Activated T-helper 1 cell treated with anti-CD3 and anti-CD28 coated beads, Interleukin-12 subunit alpha, Interleukin-12 subunit beta, Interleukin-2, Interleukin-4 antibody, amounts not matched to agents 30 ng/mL and 10 ng/mL and 1 ng/mL, durations not matched to agents 14 hours and 24 hours and 36 hours (primary cell): ENCODE measurements around the gene CAPZB. TPM values are rescaled to one million over a fixed set of nuclear protein-coding genes. Genes with fewer than 3 reads are reported as not detected.
A peak's percentile ranks its signal among the peaks of the same experiment; 100 is the strongest.

Experiments used
- DNase-seq: peaks from one replicate; pipeline ENCODE4 v3.0.0; 2021; ENCODE audit warnings: low spot score
- H3K27ac Mint-ChIP-seq: one replicate; pipeline ENCODE4 v1.8.0; 2021; ENCODE audit warnings: mild to moderate bottlenecking, mixed read lengths
- H3K27me3 Mint-ChIP-seq: one replicate; pipeline ENCODE4 v1.8.0; 2022; ENCODE audit warnings: mild to moderate bottlenecking, moderate library complexity, mixed read lengths; ENCODE audit not compliant: insufficient read depth
- H3K36me3 Mint-ChIP-seq: one replicate; pipeline ENCODE4 v1.8.0; 2021; ENCODE audit warnings: low read depth, mixed read lengths
- H3K4me1 Mint-ChIP-seq: one replicate; pipeline ENCODE4 v1.8.0; 2021; ENCODE audit warnings: low read depth, mixed read lengths
- H3K4me3 Mint-ChIP-seq: one replicate; pipeline ENCODE4 v1.8.0; 2021; ENCODE audit warnings: mild to moderate bottlenecking, moderate library complexity, mixed read lengths
- H3K9me3 Mint-ChIP-seq: one replicate; pipeline ENCODE4 v1.8.0; 2021; ENCODE audit warnings: mixed read lengths
- intact Hi-C: fragments of 100-400 bp; cut with micrococcal nuclease; formaldehyde crosslinking; loops from one replicate; pipeline ENCODE4 v1.15.1; 2024
- total RNA-seq: library from RNA; stranded (reverse); gene quantifications from 2 replicates; pipeline ENCODE4 v1.2.3, GENCODE V29; 2022

Gene CAPZB
- total RNA-seq, 1 donor from 2014 or later, result 323 TPM

DNA sequence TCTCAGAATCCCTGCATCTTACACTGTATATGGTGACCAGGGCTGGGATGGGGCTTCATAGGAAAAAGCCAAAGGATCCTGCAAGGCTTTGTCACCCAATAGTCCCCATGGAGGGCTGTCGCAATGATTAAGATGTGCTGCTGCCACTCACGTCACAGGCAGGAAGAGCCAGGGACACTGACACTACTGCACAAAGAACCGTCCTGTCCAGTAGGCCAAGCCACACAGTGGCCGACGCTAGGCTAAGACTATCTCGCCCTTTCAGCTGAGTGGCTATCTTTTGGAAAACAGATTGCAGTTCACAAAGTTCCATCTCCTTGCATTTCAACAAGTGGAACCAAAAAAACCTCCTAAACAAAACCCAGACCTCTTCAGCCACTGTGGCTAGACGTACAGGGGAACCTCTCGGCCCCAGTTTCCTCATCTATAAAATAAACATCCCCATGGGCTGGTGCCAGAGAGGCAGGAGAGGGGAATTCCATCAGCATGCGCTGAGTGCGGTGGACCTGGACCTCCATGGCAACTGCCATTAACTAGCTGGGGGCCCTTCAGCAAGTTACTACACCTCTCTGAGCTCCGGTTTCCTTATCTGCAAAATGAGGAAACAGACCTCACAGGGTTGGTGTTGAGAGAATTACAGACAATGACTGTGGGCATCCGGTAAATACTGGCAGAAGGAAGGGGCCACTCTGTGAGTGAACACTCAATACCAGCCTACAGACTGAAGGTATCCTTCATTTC is 8.7 kb downstream of the CAPZB start:
- no peak for DNase-seq
- intact Hi-C loops, result loop anchor here (1.0 kb wide), 4 partner anchors 7 to 28 kb away; partner anchors contain the start of gene CAPZB
- Mint-ChIP-seq H3K4me3 (peak overlapping the region; percentile 75), H3K27me3 (no peaks in the 10 kb centered on the region), H3K27ac (peak overlapping the region; percentile 91), H3K4me1 (peaks cover 93% of the 10 kb centered on the region), H3K36me3 (peaks cover 21% of the 10 kb centered on the region), H3K9me3 (no peaks in the 10 kb centered on the region)

- Mint-ChIP-seq H3K9me3 (no peaks in the 10 kb centered on the region), H3K27ac (peak overlapping the region; percentile 56), H3K27me3 (no peaks in the 10 kb centered on the region), H3K4me3 (no peak overlapping the region), H3K36me3 (peaks cover 26% of the 10 kb centered on the region), H3K4me1 (peaks cover 91% of the 10 kb centered on the region)
- intact Hi-C loops, result no loop called here
- no peak for DNase-seq
These were observed 10.0 kb downstream of the CAPZB start for GRCh38 chr1:19475296-19475695.

- Mint-ChIP-seq H3K4me3 (no peak overlapping the region), H3K9me3 (no peaks in the 10 kb centered on the region), H3K36me3 (peaks cover 26% of the 10 kb centered on the region), H3K27me3 (no peaks in the 10 kb centered on the region), H3K4me1 (peaks cover 91% of the 10 kb centered on the region), H3K27ac (peak overlapping the region; percentile 56)
- intact Hi-C loops, result no loop called here
- DNase-seq, result no peak
These were observed 13.2 kb downstream of the CAPZB start for GRCh38 chr1:19472174-19472573.

DNA sequence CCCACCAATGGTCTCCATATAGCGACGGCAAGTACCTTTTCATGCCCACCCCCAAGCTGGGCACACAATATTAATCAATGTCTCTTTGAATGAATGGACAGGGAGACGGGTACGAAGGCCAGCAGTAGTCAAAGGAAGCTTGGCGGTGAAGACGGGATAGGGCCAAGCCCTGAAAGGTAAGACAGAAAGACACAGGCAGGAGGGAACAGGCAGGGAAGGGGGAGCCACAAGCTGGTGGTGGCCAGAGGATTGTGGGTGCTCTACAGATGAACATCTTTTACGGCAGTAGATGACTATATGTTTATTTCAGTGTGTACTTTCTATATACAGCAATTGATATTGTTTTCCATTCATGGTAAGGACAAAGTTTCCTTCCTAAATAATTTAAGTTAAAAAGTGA is 16.3 kb downstream of the CAPZB start:
- DNase-seq, result no peak
- H3K36me3 Mint-ChIP-seq, result peaks cover 25% of the 10 kb centered on the region
- peaks cover 87% of the 10 kb centered on the region for H3K4me1 Mint-ChIP-seq
- peak overlapping the region; percentile 88 for H3K27ac Mint-ChIP-seq
- intact Hi-C loops, result loop anchor here (1.0 to 5.0 kb wide), 5 partner anchors 8 to 128 kb away; a partner anchor contains a TSS
- no peaks in the 10 kb centered on the region for H3K9me3 Mint-ChIP-seq
- peak overlapping the region; percentile 45 for H3K4me3 Mint-ChIP-seq
- no peaks in the 10 kb centered on the region for H3K27me3 Mint-ChIP-seq

GRCh38 chr1:19468397-19468956 is 16.9 kb downstream of the CAPZB start:
- intact Hi-C loops, result loop anchor here (2.0 to 5.0 kb wide), 3 partner anchors 14 to 129 kb away; a partner anchor contains a TSS
- peaks cover 28% of the 10 kb centered on the region for H3K36me3 Mint-ChIP-seq
- H3K27ac Mint-ChIP-seq, result peak overlapping the region; percentile 88
- peak overlapping the region; percentile 45 for H3K4me3 Mint-ChIP-seq
- no peaks in the 10 kb centered on the region for H3K9me3 Mint-ChIP-seq
- H3K27me3 Mint-ChIP-seq, result no peaks in the 10 kb centered on the region
- peak; percentile 48 for DNase-seq
- peaks cover 88% of the 10 kb centered on the region for H3K4me1 Mint-ChIP-seq

- intact Hi-C loops, result loop anchor here (2.0 to 5.0 kb wide), 3 partner anchors 15 to 130 kb away; a partner anchor contains a TSS
- no peaks in the 10 kb centered on the region for H3K27me3 Mint-ChIP-seq
- H3K9me3 Mint-ChIP-seq, result no peaks in the 10 kb centered on the region
- peaks cover 91% of the 10 kb centered on the region for H3K4me1 Mint-ChIP-seq
- DNase-seq, result no peak
- peak overlapping the region; percentile 45 for H3K4me3 Mint-ChIP-seq
- peak overlapping the region; percentile 88 for H3K27ac Mint-ChIP-seq
- H3K36me3 Mint-ChIP-seq, result peaks cover 32% of the 10 kb centered on the region
These were observed 17.8 kb downstream of the CAPZB start for GRCh38 chr1:19467199-19468187.

GRCh38 chr1:19466112-19466561 is 19.2 kb downstream of the CAPZB start:
- Mint-ChIP-seq H3K36me3 (peaks cover 23% of the 10 kb centered on the region), H3K9me3 (no peaks in the 10 kb centered on the region), H3K4me1 (peaks cover 88% of the 10 kb centered on the region), H3K27ac (peak overlapping the region; percentile 43), H3K27me3 (no peaks in the 10 kb centered on the region), H3K4me3 (no peak overlapping the region)
- no peak for DNase-seq
- intact Hi-C loops, result loop anchor here (5.0 kb wide), 1 partner anchor 131 kb away; a partner anchor contains a TSS

- no peaks in the 10 kb centered on the region for H3K9me3 Mint-ChIP-seq
- no peak for DNase-seq
- no peak overlapping the region for H3K4me3 Mint-ChIP-seq
- no peak overlapping the region for H3K27ac Mint-ChIP-seq
- H3K36me3 Mint-ChIP-seq, result peaks cover 21% of the 10 kb centered on the region
- H3K27me3 Mint-ChIP-seq, result no peaks in the 10 kb centered on the region
- intact Hi-C loops, result loop anchor here (5.0 kb wide), 1 partner anchor 132 kb away; a partner anchor contains a TSS
- H3K4me1 Mint-ChIP-seq, result peaks cover 88% of the 10 kb centered on the region
These were observed 19.7 kb downstream of the CAPZB start for GRCh38 chr1:19465650-19466049.

DNA sequence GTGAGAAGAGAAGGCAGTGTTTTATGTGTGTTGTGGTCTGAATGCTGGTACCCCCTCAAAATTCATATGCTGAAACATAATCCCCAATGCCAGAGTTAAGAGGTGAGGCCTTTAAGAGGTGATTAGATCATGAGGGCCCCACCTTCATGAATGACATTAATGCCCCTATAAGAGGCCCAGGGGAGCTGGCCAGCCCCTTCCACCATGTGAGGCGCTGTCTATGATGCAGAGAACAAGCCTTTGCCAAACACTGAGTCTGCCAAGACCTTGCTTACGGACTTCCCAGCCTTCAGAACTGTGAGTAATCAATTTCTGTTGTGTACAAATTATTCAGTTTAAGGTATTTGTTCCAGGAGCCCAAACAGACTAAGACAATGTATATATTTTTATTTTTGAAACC is 20.2 kb downstream of the CAPZB start:
- Mint-ChIP-seq H3K27me3 (no peaks in the 10 kb centered on the region), H3K36me3 (peaks cover 21% of the 10 kb centered on the region), H3K27ac (peak overlapping the region; percentile 37), H3K9me3 (no peaks in the 10 kb centered on the region), H3K4me3 (no peak overlapping the region), H3K4me1 (peaks cover 85% of the 10 kb centered on the region)
- DNase-seq, result no peak
- intact Hi-C loops, result loop anchor here (5.0 kb wide), 1 partner anchor 132 kb away; a partner anchor contains a TSS

- no peaks in the 10 kb centered on the region for H3K27me3 Mint-ChIP-seq
- H3K36me3 Mint-ChIP-seq, result peaks cover 25% of the 10 kb centered on the region
- H3K9me3 Mint-ChIP-seq, result no peaks in the 10 kb centered on the region
- H3K4me3 Mint-ChIP-seq, result no peak overlapping the region
- H3K27ac Mint-ChIP-seq, result peak overlapping the region; percentile 50
- peaks cover 85% of the 10 kb centered on the region for H3K4me1 Mint-ChIP-seq
- intact Hi-C loops, result loop anchor here (5.0 kb wide), 1 partner anchor 133 kb away; a partner anchor contains a TSS
- DNase-seq, result no peak
These were observed 20.6 kb downstream of the CAPZB start for GRCh38 chr1:19464696-19465095.

DNA sequence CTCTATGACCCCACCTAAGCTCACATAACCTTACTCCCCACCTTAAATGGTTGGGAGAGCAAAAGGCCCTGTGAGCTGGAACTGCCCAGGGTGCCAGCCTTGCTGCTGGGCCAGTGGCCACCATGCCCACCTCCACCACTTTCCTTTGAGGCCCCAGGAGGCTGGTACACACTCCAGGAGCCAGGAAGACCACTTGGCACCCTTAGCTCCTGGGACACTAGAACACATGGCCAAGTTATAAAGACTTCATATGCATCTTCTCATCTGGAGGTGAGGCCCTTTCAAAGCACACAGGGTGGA is 21.9 kb downstream of the CAPZB start:
- intact Hi-C loops, result loop anchor here (1.0 kb wide), 1 partner anchor 14 kb away; no protein-coding TSS in a partner anchor

DNA sequence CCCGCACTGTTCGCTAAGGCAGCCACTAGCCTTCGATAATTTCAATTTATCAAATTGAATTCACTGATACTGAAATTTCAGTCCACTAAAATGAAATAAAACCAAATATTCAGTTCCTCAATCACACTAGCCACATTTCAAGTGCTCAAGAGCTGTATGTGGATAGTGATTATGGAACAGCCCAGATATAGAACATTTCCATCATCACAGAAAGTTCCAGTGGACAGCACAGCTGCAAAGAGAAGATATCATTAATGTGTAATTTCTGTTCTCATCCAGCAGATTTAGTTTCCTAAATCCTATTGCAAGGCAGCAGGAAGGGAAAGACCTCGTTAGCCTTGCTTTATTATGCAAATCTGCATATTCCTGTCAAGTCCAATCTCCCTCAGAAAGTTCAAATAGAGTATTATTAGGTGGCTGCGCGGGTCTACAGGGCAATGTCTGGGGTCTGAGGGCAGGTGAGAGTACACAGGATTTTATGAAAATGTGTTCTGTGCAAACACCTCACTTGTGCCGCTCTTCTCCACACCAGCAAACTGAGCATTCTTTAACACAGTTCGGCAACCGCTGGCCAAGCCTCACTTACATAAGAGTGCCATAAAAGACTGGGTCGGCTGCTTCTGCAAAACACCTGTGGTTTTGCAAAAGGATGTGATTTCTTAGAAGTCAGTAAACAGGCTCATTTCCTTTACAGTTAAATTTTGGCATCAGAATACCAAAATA is 22.4 kb downstream of the CAPZB start:
- Mint-ChIP-seq H3K9me3 (no peaks in the 10 kb centered on the region), H3K27ac (peak overlapping the region; percentile 85), H3K4me3 (peak overlapping the region; percentile 79), H3K36me3 (peaks cover 30% of the 10 kb centered on the region), H3K27me3 (no peaks in the 10 kb centered on the region), H3K4me1 (peaks cover 81% of the 10 kb centered on the region)
- intact Hi-C loops, result loop anchor here (1.0 kb wide), 1 partner anchor 14 kb away; no protein-coding TSS in a partner anchor
- peak; percentile 65 for DNase-seq

More for the DNA sequence above, 21.9 kb downstream of the CAPZB start:
- Mint-ChIP-seq H3K4me3 (peak overlapping the region; percentile 79), H3K36me3 (peaks cover 33% of the 10 kb centered on the region), H3K27ac (peak overlapping the region; percentile 85), H3K9me3 (no peaks in the 10 kb centered on the region), H3K4me1 (peaks cover 85% of the 10 kb centered on the region), H3K27me3 (no peaks in the 10 kb centered on the region)
- no peak for DNase-seq
